NCI-H187 treated with DMSO at 0.1 percent for 48 hours (cell line): ENCODE data around the gene PLCB4.

ENCODE experiments used
- DNase-seq: peaks from one replicate; lab custom pipeline; 2025; lab: John Stamatoyannopoulos, UW

The PLCB4 gene

DNA sequence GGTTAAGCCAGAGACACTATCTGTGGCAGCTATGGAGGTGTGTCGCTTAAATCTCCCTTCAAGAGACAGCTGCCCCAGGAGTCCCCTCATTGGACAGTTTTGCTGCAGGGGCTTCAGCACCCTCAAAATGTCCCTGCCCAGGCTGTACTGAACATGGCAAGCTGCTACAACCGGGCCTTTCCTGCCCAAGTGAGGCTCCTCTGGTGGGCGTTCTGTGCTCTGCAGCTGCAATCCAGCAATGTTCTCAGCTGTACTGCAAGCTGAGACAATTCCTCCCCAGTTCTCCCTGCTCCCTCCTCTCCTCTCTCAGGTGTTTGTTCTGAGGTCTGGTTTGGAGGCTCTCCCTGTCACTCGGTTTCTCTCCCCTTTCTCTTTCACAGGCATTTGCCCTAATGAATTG is 254.7 kb downstream of the PLCB4 start:
- DNase-seq, result no peak

DNA sequence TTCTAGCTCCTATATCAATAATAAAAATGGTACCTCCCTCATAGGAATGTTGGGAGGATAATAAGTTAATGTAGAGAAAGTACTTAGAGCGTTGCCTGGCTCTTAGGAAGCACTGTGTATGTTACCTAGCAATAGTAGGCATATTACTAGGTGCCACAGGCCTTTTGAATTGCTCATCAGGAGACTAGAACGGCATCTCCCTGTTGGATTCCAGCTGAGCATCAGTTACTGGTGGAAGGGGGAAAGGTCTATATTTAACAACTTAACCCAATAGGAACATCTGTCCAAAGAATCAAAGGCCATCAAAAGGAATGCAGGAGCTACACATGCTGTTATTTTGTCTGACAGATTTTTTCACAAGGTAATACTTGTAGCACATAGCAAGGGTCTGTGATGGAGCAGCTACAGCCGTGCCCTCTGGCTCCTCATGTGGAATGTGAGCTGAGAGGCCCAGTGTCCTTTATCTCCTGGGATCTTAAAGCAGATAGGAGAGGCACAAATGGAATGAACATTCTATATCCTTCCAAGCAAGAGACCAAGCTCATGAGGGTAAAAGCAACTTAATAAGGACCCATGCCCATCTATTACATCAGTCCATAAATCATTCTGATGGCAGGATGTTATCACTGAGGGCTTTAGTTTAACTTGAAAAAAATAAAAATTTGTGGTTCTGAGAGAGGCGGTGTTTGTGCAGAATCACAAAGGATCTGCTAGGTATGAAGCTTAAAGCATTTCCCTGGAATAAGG is 260.6 kb downstream of the PLCB4 start:
- DNase-seq, result no peak

DNA sequence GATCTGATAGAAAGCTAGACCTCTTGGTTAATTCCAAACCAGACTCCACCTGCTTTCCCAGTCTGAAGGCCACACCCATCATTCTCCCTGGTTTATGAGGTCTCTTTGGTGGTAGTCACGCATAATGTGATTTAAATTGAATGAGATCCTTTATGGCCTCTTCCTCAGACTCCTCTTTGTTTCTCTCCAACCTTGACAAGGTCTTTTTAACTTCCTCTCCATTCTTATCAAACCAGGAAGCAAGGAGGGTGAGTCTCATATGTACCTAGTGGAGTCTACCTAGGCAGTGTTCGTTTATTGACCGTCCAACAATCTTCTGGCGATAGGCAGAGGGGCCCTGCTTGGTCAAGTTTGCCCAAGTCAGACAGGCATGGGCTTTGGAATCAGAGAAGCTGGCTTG is 261.3 kb downstream of the PLCB4 start:
- DNase-seq, result peak; percentile 90

DNA sequence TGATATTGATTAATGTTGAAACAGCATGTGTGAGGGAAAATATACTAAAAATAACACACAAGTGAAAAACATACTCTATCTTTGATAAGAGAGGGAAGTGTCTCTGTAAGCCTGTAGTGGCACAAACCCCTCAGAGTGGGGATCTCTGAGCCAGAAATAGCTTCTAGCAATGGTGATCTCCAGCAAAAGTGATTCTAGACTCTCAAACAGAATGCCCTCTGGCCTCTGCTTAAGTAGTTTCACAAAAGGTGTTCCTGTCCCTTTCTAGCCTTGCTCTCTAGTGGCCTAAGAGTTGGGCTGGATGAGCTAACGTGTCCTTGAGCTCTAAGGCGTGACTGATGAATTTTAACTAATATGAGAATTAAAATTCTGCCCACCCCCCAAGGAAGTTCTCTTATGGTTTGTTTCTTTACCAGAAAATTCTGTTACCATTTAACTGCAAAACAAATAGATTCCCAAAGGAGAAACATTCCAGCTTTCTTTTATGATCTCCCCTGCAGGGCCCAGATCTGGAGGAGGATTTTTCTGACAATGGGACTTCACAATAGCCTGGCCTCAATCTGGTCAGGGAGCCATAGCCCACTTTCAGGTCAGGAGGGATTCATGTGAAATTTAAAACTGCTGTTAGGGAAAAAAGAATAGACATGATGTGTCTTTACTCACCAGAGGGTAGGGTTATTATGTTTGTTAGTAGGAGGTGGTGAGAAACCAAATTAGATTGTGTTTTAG is 263.0 kb downstream of the PLCB4 start:
- DNase-seq, result no peak

DNA sequence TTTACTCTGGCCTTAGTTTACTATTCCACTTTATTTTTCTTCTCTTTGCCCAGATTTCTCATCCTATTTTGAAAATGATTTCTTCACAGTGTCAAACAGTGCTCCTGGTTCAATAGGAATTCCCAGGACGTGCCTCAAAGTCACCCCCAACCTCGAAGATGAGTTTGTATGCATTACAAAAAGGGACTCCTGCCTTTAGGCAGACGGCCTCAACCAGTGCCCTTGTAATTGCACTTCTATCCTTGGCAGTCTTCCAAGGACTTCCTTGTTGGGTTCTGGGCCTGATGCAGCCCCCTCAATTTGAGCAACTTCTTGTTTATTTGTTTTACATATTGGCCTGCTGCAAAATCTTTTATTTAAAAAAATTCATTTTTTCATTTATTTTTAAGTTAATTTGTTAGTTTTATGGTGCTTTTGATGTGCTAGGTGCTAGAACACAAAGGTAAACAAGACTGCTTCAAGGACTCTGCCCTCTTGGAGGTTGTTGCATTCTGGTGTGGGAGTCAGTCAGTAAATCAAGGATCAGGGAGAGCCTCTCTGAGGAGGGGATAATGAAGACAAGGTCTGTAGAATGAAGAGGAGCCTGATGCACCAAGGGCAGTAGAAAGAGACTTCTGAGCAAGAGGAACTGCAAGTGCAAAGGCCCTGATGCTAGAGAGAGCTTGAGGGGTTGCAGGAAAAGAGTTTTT is 264.0 kb downstream of the PLCB4 start:
- no peak for DNase-seq

DNA sequence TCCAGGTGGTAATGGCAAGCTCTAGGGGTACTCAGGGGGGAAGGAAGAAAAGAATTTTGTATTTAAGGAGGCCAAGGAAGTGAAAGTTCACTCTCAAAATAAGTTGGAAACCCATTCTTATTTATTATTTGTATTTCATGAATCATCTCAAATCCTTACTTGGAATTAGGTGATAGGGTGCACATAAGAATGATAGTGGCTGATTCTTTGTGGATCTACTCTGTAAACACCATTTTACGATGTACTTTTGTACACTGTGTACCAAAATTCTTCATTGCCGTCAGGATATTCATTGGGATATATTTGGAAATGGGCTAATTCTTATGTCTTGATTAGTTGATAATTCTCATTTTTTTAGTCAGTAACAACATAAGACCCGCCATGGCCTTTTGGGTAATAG is 266.0 kb downstream of the PLCB4 start:
- DNase-seq, result no peak

DNA sequence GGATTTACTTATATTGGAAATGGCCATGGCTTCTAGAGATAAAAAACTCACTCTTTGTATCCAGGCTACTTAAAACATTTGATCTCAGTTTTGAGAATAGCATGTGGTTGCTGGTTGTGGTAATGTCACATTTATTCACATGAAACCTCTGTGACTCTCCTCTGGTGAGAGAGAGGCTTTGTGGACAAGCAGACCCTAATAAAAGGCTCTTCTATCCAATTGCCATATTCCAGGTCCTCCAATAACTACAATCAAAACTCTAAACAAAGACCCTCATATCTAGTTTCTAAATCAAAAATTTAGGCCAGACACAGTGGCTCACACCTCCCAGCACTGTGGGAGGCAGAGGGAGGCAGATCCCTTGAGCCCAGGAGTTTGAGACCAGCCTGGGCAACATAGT is 269.2 kb downstream of the PLCB4 start:
- no peak for DNase-seq

DNA sequence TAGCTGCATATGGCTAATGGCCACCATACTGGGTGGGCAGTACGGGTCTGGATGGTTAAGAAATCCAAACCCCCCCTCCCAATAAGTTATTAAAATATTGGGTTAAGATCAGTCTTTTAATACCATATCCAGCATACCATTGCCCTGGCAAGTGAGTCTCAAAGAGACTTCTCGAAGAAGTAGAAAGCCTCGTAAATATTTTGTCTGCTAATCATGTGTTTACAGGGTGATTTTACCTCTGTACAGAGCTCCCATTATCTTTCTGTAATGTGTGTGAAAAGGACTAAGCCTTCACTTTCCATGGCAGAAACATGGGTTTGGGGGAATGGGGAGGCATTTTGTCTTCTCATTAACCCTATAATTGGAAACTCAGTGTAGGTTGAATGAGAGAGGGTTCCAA is 270.8 kb downstream of the PLCB4 start:
- no peak for DNase-seq

DNA sequence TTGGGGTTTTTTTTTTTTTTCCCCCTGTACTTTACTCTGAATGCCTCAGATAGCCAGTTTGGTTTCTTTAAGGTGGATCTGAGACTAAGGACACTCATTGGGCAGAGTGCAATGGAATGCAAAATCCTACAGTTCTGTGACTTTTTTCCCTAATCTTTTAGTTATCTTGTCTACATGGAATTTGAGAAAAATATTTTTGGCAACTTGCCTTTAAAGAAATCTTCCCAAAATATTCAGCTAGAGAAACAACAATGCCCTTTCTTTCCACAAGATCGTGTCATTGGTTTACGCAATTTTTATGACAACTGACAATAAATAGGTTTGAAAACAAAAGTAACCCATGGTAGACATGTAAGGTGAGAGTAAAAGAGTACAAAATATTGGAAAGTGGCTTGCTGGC is 273.8 kb downstream of the PLCB4 start:
- DNase-seq, result no peak

DNA sequence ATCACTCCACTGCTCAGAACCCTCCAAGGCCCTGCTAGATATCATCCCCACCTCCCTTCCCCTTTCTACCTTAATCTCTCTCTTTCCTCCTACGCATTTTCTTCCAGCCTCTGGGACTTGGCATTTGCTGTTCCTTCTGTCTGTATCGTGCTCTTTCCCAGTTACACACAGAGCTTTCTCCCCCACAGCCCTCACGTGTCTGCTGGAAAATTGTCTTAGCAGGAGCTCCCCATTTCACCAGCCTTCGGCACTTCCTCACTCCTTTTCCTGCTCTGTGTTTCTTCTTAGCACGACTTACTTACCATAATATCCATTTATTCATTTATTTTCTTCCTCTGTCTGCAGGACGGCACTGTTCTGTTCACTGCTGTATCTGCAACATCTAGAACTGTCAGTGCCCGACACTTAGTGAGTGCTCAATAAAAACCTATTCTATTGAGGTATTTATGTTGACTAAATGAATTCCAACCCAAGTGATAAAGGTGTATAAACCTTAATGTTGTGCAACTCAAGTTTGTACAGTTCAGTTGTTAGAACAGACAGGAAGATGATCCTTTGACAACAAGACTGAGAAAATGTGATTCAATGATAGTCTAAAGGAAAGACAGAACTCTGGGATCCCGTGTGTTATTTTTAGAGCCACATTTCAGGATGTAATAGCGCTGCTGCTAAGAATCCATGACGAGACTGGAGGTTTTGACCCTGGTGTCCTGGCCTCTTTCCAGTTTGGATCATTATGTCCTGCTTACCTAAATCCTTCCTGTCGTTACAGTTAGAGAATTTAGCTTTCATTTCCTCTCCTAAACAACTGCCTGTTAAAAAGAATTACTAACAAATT is 275.4 kb downstream of the PLCB4 start:
- DNase-seq, result no peak

DNA sequence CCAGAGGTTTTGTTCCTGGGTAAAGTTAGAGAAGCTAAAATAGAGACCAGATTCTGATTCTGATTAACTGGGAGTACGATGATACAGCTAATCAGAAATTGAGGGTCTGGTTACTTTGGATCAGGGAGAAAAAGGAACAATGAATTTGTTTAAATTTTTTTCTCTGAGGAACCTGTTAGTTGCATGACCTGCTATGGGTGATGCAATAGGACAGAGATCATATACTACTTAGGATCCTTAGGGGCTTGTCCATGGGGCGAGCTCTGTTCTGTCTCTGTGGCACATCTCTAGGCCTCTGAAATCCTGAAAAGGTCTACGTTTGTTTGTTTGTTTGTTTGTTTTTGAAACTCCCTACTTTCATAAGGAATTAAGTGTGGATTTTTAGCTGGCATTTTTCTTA is 279.4 kb downstream of the PLCB4 start:
- DNase-seq, result no peak

DNA sequence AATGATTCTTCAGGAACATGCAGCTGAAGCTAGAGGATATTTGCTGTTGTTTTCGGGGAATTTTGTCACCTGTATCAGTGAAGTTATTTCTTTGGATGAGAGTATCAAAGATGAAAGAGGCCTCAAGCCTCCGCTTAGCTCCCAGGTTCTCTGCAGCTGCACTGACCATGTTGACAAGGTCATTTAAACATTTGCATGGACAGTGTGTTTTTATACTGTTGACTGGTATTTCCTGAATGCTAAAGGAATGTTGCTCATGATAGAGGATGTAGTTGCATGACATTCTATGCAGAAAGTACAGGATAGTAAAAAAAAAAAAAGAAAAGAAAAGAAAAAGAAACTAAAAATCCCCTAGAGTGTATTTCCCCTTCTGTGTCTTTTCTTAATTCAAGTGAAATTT is 279.9 kb downstream of the PLCB4 start:
- DNase-seq, result no peak

DNA sequence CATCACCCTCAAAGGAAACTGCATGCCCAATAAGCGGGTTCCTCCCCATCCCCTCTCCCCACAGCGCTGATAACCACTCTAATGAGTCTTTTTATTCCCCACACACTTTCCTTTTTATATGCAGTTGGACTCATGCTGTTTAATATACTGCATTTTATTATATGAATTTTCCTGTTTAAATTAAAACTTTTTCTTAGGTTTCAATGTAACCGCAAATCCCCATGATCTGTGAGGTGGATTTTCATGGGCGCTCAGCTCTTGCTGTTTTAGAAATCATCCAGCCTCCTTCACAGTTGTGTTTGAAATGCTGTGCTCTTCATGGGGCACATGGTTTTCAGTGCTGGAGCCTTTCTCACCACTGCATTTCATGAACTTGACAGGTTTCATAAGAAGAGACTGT is 280.4 kb downstream of the PLCB4 start:
- DNase-seq, result no peak

DNA sequence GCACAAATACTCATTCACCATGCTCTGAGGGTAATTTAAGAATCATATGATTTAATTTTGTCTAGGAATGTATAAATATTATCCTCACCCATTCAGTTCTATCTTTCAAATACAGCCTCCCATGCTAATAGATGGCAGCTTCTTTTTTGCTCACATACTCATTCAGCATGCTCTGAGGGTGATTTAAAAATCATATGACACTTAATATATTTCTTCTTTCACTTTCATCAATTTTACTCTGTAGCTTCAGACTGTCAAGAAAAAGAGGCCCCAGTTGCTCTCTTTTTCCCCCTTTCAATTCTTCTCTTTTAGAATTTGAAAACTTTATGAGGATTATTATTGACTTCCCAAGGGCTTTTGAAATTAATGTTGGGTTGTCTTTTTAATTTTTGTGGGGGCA is 283.9 kb downstream of the PLCB4 start:
- no peak for DNase-seq

DNA sequence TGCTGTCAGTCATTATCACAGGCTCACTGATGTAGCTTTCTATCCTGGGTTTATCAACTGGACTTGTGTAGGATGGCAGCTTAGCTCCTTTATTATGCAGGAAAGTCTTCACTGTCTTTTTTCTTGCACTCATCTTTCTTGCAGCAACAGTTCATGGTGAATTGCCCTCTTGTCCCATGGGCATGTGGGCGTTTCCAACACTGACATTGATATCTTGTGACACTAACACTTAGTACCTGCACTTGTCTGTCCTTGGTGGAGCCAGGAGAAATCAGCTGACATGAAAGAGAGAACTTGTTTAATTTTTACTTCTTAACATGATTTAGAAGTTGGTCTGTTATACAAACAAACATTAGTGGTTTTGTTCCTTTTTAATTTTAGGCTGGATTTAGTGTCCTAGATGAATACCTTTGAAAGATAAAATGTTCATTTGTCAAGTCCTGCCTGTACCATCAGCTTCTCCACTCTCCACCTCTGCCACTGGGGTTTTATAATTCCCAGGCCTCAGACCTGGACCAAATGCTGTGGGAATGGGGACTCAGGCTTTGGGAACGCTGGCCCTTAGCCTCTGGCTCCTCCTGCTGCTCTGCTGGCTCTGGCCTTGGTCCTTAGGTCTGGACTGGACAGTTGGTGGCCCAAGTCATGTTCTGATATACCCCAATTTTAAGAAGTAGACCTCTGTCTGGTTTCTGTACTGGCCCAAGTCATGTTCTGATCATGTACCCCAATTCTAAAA is 284.5 kb downstream of the PLCB4 start:
- DNase-seq, result no peak

DNA sequence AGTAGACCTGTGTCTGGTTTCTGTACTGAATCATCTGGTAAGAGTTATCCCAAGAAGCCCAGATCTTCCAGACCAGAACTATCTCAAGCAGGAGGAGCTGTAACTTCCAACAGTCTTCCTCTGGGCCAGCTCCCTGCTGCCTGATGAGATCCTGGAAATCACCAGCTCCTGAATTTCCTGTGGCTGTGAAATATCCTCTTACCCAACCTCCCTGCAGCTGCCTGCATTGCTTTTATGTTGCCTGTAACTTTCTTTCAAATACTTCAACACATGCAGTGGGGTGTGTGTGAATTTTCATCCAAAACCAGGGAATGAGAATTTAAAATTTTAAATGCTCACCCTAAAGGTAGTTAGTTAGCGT is 285.0 kb downstream of the PLCB4 start:
- no peak for DNase-seq

DNA sequence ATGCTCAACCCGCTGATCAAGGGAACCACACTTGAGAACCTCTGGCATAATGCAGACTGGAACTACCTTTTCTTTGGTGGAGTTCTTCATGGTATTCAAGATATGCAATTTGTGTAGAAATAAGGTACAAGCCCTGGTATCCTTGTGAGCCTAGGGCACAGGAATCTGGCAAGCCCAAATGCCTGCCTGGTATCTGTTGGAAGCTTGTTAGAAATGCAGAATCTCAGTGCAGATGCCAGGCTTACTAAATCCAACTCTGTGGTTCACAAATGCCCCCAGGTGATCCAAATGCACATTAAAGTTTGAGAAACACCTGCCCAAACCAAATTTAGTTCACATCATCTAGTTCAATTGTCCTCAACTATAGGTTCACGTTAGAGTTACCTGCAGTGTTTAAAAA is 285.7 kb downstream of the PLCB4 start:
- DNase-seq, result no peak

DNA sequence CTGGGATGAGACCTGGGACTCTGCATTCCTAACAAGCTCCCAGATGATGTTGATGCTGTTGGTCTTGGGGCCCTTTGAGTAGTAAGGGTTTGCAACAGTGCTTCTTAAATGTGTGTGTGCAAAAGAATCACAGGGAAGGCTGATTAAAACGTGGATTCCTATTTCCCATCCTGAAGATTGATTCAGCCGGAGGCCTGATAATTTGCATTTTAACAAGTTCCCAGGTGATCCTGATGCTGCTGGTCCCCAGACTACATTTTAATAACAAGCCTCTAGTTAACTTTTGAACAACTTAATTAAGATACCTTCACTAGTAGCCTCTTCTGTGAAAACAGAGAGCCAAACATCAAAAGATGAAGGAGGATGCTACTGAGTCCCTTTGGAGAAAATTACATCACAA is 289.1 kb downstream of the PLCB4 start:
- DNase-seq, result no peak

DNA sequence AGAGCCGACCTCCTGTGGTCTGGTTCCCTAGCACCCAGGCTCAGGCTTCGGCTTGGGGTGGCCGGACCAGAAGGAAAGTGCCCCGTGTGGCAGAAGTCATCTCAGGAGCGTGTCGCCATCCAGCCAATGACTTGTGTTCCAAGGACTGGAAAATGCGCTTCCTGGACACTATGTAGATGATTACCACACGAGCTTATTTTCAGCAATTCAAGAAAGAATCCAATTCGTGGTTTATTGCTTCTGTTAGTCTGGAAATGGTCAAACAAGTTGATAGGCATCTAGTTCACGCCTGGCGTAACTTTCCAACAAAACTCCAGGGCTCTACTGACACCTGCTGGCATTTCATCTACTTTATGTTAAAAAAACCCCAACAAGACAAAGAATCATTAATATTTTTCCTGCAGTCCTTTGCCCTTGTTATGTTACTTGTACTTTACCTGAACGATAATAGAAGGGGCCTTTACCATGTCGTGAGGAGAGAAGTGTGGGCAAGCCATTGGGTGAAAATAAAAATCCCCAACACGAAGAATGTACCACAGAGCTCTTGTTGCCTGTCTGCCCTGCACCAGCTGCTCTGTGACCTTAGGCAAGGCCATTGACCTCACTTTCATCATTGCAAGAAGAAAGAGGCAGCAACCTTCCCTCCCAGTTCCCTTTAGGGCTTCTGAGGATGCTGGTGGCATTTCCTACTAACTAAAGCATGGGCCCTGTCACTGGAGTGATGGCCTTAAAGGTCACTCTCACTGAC is 290.8 kb downstream of the PLCB4 start:
- DNase-seq, result no peak

DNA sequence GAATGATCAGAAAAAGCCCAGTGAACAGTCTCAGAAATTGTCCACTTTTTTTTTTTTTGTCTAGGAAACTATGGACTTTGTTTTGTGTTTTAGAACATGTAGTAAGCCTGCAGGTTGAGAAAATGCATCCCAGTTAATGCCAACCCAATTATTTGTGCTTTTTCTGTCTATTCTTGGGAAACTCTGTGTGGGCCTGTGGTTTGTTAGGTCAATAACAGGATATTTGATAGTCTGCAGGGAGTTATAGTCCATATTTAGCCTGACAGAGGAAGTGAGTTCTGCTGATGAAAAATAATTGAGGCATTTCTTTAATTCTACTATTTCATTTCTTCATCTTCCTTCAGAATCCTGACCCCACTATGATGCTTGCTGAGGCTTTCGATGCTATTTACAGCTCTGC is 291.5 kb downstream of the PLCB4 start:
- no peak for DNase-seq

DNA sequence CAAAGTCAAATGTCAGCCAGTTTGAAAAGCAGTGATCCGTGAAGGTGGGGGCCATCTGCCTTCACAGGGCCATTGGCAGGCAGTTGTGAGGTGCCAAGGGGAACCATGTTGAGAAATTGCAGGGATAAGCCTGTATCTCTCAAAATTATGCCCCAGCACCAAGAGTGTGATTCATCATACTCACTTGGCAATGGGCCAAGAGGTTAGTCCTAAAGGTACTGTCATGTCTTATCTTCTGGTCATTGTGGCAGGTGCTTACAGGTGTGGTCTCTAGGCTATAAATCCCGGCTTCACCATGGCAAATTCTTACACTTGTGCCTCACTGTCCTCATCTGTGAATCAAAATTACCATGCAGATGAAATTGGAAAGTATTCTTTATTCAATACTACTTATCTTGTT is 294.8 kb downstream of the PLCB4 start:
- no peak for DNase-seq
